AG09309 (cell line): Measurements from ENCODE around the gene VAMP3.
A peak's percentile ranks its signal among the peaks of the same experiment; 100 is the strongest.

ENCODE experiments used
- DNase-seq: peaks from one replicate; pipeline ENCODE4 v3.0.0-alpha.2; 2010; ENCODE audit warnings: low read depth
- H3K4me3 ChIP-seq: 2 replicates; pipeline ENCODE4 v1.5.1; 2011; ENCODE audit warnings: mild to moderate bottlenecking, low read depth, low read length, moderate library complexity; ENCODE audit not compliant: control insufficient read depth
- TF ChIP-seq, protein P1 (sequence below): IDR thresholded peaks from 2 replicates; pipeline ENCODE4 v1.5.1; 2011; ENCODE audit warnings: mild to moderate bottlenecking, low read depth, low read length, inconsistent platforms; ENCODE audit not compliant: insufficient read depth, control insufficient read depth; ENCODE audit errors: missing control alignments

Gene VAMP3

DNA sequence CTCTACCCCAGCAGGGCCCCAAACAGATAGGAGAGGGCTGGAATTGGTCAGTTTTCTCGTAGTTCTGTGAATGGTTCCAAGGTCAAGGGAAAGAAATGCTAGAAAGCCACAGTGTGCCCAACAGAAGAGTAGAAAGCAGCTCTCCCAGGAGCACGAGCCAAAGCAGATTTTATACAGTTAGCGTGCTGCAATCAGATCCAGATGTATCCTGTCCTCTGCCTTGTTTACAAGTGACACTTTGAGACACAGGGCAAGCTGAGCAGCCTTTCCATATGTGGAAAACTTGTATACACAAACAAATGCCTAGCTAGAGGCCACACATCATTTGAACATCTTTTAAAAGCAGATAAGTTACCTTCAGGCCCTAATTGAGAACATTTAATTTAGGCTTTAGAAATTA lies 6.5 kb downstream of the VAMP3 start:
- TF ChIP-seq, protein P1, sequence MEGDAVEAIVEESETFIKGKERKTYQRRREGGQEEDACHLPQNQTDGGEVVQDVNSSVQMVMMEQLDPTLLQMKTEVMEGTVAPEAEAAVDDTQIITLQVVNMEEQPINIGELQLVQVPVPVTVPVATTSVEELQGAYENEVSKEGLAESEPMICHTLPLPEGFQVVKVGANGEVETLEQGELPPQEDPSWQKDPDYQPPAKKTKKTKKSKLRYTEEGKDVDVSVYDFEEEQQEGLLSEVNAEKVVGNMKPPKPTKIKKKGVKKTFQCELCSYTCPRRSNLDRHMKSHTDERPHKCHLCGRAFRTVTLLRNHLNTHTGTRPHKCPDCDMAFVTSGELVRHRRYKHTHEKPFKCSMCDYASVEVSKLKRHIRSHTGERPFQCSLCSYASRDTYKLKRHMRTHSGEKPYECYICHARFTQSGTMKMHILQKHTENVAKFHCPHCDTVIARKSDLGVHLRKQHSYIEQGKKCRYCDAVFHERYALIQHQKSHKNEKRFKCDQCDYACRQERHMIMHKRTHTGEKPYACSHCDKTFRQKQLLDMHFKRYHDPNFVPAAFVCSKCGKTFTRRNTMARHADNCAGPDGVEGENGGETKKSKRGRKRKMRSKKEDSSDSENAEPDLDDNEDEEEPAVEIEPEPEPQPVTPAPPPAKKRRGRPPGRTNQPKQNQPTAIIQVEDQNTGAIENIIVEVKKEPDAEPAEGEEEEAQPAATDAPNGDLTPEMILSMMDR: no peak
- DNase-seq: no peak
- no peak overlapping the region for H3K4me3 ChIP-seq

DNA sequence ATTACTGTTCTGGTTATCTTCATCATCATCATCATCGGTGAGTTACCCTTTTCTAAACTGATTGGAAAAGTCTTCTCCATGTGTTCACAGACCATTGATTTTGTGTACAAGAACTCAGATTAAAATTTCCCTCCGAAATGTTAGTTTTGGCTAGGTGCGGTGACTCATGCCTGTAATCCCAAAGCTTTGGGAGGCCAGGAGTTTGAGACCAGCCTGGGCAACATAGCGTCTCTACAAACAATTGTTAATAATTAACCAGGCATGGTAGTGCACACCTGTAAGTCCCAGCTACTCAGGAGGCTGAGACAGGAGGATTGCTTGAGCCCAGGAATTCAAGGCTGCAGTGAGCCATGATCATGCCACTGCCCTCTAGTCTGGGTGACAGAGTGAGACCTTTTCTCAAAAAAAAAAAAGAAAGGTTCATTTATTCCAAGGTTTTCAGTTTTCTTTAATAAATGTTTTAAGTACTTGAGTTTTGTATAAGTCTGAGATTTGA lies 7.1 kb downstream of the VAMP3 start:
- TF ChIP-seq, protein P1: no peak
- no peak for DNase-seq
- no peak overlapping the region for H3K4me3 ChIP-seq

DNA sequence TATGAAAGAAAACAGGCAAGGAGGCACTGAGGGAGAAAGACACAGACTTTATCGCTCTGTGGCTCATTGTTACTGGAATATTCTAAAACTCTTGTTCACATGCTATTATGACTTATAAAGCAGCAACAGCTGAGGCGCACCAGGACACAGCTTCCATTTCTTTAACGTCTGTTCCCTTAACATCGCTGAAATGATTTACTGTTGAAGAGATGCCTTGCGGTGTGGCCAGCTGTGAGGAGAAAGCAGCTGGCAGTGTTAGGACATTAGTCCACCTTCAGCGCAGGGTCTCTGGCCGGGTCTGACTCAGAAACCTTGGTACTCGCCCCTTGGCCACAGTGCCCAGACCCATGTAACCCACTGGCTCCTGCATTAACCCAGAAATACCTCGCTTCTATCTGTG lies 9.9 kb downstream of the VAMP3 start:
- TF ChIP-seq, protein P1: no peak
- no peak overlapping the region for H3K4me3 ChIP-seq
- no peak for DNase-seq

DNA sequence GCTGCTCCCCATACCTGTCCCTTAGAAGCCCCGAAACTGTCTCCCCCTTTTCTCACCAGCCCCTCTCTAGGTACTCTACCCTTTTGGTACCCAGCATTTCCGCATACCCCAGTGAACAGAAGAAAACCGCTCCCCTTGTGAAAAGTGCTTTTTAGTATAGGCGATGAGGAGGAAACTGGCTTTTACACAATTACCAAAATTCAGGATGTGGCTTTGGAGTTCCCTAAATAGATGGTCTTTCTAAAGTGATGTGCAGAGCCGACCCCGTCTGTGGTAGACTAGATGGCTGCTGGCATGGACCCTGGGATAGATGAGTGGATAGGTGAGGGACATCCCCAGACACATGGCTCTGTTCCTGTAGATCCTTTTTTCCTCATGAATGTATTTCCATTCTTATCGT lies 10.4 kb downstream of the VAMP3 start:
- no peak for DNase-seq
- no peak overlapping the region for H3K4me3 ChIP-seq
- TF ChIP-seq, protein P1: no peak

DNA sequence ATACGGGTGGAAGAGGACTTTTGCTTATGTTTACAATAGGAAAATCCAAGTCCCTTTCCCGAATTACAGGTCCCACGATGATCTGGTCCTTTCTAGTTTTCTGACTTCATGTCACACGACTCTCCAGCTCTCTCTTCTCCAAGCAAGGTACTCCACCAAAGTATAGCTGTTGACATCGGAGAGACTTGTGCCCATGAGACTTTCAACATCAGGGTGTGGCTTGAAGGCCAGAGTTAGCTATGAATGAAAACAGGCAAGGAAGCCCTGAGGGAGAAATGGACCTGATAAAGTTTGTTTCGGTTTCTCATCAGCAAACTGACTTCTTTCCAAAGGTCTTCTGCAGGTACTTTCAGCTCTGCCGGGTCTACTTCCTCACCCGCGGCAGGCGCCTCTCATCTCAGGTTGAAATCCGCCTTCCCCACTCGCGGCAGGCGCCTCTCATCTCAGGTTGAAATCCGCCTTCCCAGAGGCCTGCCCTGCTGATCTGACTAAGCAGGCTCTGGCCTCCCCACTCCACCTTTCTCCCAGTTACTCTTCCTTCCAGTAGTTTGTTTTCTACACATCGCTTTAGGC lies 10.9 kb downstream of the VAMP3 start:
- no peak for DNase-seq
- TF ChIP-seq, protein P1: no peak
- no peak overlapping the region for H3K4me3 ChIP-seq

DNA sequence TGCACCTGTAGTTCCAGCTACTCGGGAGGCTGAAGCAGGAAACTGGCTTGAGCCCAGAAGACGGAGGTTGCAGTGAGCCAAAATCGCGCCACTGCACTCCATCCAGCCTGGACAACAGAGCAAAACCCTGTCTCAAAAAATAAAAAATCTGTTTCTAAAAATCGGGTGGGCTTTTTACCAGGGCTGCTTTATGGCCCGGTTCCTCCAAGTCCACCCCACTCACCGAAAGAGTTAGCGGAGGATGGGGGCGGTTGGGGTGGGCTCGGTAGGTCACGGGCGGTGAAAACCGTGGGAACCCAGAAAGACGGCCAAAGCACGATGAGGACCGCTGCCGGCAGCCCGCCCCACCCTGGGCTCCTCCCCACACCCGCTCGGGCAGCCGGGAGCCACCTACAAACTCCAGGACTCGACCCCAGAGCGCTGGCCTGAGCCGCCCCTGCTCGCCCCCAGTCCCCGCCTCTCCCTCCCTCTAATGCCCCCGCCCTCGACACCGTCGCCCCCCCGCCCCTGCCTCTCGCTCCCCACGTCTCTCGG lies 12.1 kb downstream of the VAMP3 start:
- TF ChIP-seq, protein P1: no peak
- H3K4me3 ChIP-seq: peak overlapping the region; percentile 65
- DNase-seq: no peak
